GM23338 (cell line): ENCODE data around the gene PNP. TPM values are rescaled to one million over a fixed set of nuclear protein-coding genes. Genes with fewer than 3 reads are reported as not detected.
A peak's percentile ranks its signal among the peaks of the same experiment; 100 is the strongest.

Source experiments
- ATAC-seq: fragments of 200-7000 bp; cut with Tn5 transposase; 3 replicates; pipeline ENCODE4 v1.9.1; 2020
- DNase-seq: peaks from one replicate; pipeline ENCODE4 v3.0.0-alpha.2; 2015; ENCODE audit warnings: low spot score
- H2AFZ ChIP-seq: fragments of 200-600 bp; sonication (generic); 2 replicates; pipeline ENCODE4 v1.8.0; 2016; ENCODE audit warnings: antibody characterized with exemption, mild to moderate bottlenecking, moderate library complexity
- H3F3A ChIP-seq: fragments of 200-600 bp; sonication (generic); replicated peaks from 2 replicates; pipeline ENCODE4 v1.8.0; 2017; ENCODE audit warnings: antibody characterized with exemption, mixed run types, low read depth
- H3K27ac ChIP-seq: fragments of 200-600 bp; sonication (generic); 2 replicates; pipeline ENCODE4 v1.6.1; 2016; ENCODE audit warnings: low read depth
- H3K27me3 ChIP-seq: fragments of 200-600 bp; sonication (generic); 2 replicates; pipeline ENCODE4 v1.8.0; 2016; ENCODE audit warnings: mild to moderate bottlenecking, mixed run types, moderate library complexity; ENCODE audit not compliant: insufficient read depth
- H3K36me3 ChIP-seq: fragments of 200-600 bp; sonication (generic); 2 replicates; pipeline ENCODE4 v1.8.0; 2016; ENCODE audit warnings: mild to moderate bottlenecking; ENCODE audit not compliant: insufficient read depth
- H3K4me1 ChIP-seq: fragments of 200-600 bp; sonication (generic); 2 replicates; pipeline ENCODE4 v1.8.0; 2016; ENCODE audit warnings: mild to moderate bottlenecking, moderate library complexity; ENCODE audit not compliant: insufficient read depth
- H3K4me2 ChIP-seq: fragments of 200-600 bp; sonication (generic); 2 replicates; pipeline ENCODE4 v1.7.1; 2017; ENCODE audit warnings: mixed run types
- H3K4me3 ChIP-seq: fragments of 200-600 bp; sonication (generic); 2 replicates; pipeline ENCODE4 v1.6.1; 2016; ENCODE audit warnings: mixed run types
- H3K79me2 ChIP-seq: fragments of 200-600 bp; sonication (generic); replicated peaks from 2 replicates; pipeline ENCODE4 v1.8.0; 2017; ENCODE audit warnings: mild to moderate bottlenecking; ENCODE audit not compliant: insufficient read depth
- H3K9me2 ChIP-seq: fragments of 200-600 bp; sonication (generic); 2 replicates; pipeline ENCODE4 v1.8.0; 2017; ENCODE audit not compliant: insufficient read depth
- H4K20me1 ChIP-seq: fragments of 200-600 bp; sonication (generic); replicated peaks from 2 replicates; pipeline ENCODE4 v1.8.0; 2017; ENCODE audit warnings: mild to moderate bottlenecking; ENCODE audit not compliant: insufficient read depth
- H3K27ac Mint-ChIP-seq: 2 replicates; pipeline ENCODE4 v1.8.0; 2020; ENCODE audit warnings: inconsistent platforms, mild to moderate bottlenecking, moderate library complexity, mixed read lengths
- H3K27me3 Mint-ChIP-seq: 3 replicates; pipeline ENCODE4 v1.8.0; 2022; ENCODE audit warnings: low read depth, mild to moderate bottlenecking, moderate library complexity, mixed read lengths, inconsistent platforms; ENCODE audit not compliant: insufficient read depth, poor library complexity
- H3K36me3 Mint-ChIP-seq: 3 replicates; pipeline ENCODE4 v1.8.0; 2021; ENCODE audit warnings: low read depth, mild to moderate bottlenecking, inconsistent platforms, moderate library complexity, mixed read lengths
- H3K4me1 Mint-ChIP-seq: 3 replicates; pipeline ENCODE4 v1.8.0; 2020; ENCODE audit warnings: mild to moderate bottlenecking, inconsistent platforms, mixed read lengths
- H3K4me3 Mint-ChIP-seq: 3 replicates; pipeline ENCODE4 v1.8.0; 2021; ENCODE audit warnings: moderate library complexity, mild to moderate bottlenecking, inconsistent platforms, mixed read lengths
- H3K9me3 Mint-ChIP-seq: 3 replicates; pipeline ENCODE4 v1.8.0; 2020; ENCODE audit warnings: moderate library complexity, mild to moderate bottlenecking, inconsistent platforms, mixed read lengths
- CREB1 ChIP-seq: fragments of 250-450 bp; sonication (Bioruptor Pico); IDR thresholded peaks from 2 replicates; pipeline ENCODE4 v1.5.0; 2020; ENCODE audit warnings: low read depth, mild to moderate bottlenecking, moderate library complexity
- EZH2 ChIP-seq: fragments of 200-600 bp; sonication (generic); IDR thresholded peaks from one replicate; pipeline ENCODE4 v1.8.0; 2017; ENCODE audit warnings: antibody characterized with exemption, mild to moderate bottlenecking, low read depth; ENCODE audit not compliant: unreplicated experiment
- EZH2phosphoT487 ChIP-seq: fragments of 200-600 bp; sonication (generic); IDR thresholded peaks from one replicate; pipeline ENCODE4 v1.8.1; 2018; ENCODE audit warnings: antibody characterized with exemption; ENCODE audit not compliant: unreplicated experiment
- JUNB ChIP-seq: IDR thresholded peaks from one replicate; pipeline ENCODE4 v1.6.1; 2016; ENCODE audit warnings: antibody characterized with exemption; ENCODE audit not compliant: unreplicated experiment
- NANOG ChIP-seq: IDR thresholded peaks from 2 replicates; pipeline ENCODE4 v1.6.1; 2016; ENCODE audit warnings: antibody characterized with exemption, borderline replicate concordance
- POLR2AphosphoS5 ChIP-seq: IDR thresholded peaks from 2 replicates; pipeline ENCODE4 v1.6.1; 2016; ENCODE audit warnings: antibody characterized with exemption, low read depth
- STAT1 ChIP-seq: IDR thresholded peaks from one replicate; pipeline ENCODE4 v1.6.1; 2016; ENCODE audit warnings: antibody characterized with exemption; ENCODE audit not compliant: unreplicated experiment
- ZNF114 ChIP-seq: fragments of 250-450 bp; sonication (Bioruptor Pico); IDR thresholded peaks from 2 replicates; pipeline ENCODE4 v1.5.0; 2020; ENCODE audit warnings: mild to moderate bottlenecking, moderate library complexity
- ZNF331 ChIP-seq: fragments of 250-450 bp; sonication (Bioruptor Pico); IDR thresholded peaks from 2 replicates; pipeline ENCODE4 v1.5.0; 2020; ENCODE audit warnings: low read depth, mild to moderate bottlenecking, moderate library complexity
- ZNF462 ChIP-seq: fragments of 250-450 bp; sonication (Bioruptor Pico); IDR thresholded peaks from 2 replicates; pipeline ENCODE4 v1.5.0; 2020; ENCODE audit warnings: mild to moderate bottlenecking, moderate library complexity
- polyA plus RNA-seq: library from polyadenylated mRNA; unstranded; fragments of >200 nt; fragmentation: Nextera tagmentation; extraction: Ambion mirVana; gene quantifications from 2 replicates; pipeline ENCODE4 v1.2.1, GENCODE V29; 2016
- total RNA-seq: library from RNA; depleted of rRNA; stranded (reverse); fragments of >200 nt; shearing (Covaris generic); gene quantifications from 2 replicates; pipeline ENCODE4 v1.2.3, GENCODE V29; 2014
- TF ChIP-seq, protein P1 (sequence below): IDR thresholded peaks from 2 replicates; pipeline ENCODE4 v1.6.1; 2016; ENCODE audit warnings: antibody characterized with exemption
- TF ChIP-seq, protein P2 (sequence below), 2 experiments: fragments of 200-600 bp in 1 of 2; sonication (generic) in 1 of 2; conservative IDR thresholded peaks; 2 replicates each; pipeline versions ENCODE4 v1.5.1 to v1.6.1; 2016 to 2017; ENCODE audit warnings: antibody characterized with exemption in 2 of 2, low read depth in 2 of 2, mild to moderate bottlenecking in 2 of 2, moderate library complexity in 1 of 2
- TF ChIP-seq, protein P3 (sequence below): IDR thresholded peaks from one replicate; pipeline ENCODE4 v1.6.1; 2018; ENCODE audit warnings: antibody characterized with exemption; ENCODE audit not compliant: unreplicated experiment

Gene PNP
- total and polyA plus RNA-seq, 2 experiments from 2014 or later, result 60.7 to 102 TPM

- Histone ChIP-seq H3K9me2 (no peaks in the 10 kb centered on the region; the same call in 1 of the 2 replicates), H2AFZ (peak overlapping the region; percentile 8; the same call in 1 of the 2 replicates), H3K4me2 (no peak overlapping the region), H3K27me3 (no peaks in the 10 kb centered on the region), H4K20me1 (no peaks in the 10 kb centered on the region), H3F3A (no peaks in the 10 kb centered on the region), H3K4me1 (0 out of 2 replicates have a peak, but pooled peaks cover 11% of the 10 kb centered on the region), H3K36me3 (no peaks in the 10 kb centered on the region), H3K27ac (no peak overlapping the region; the same call in 1 of the 2 replicates), H3K4me3 (no peak overlapping the region), H3K79me2 (no peaks in the 10 kb centered on the region)
- Mint-ChIP-seq H3K4me1 (peaks cover 5% of the 10 kb centered on the region; the same call in 2 of the 3 replicates), H3K27ac (no peak overlapping the region), H3K9me3 (peaks cover 5% of the 10 kb centered on the region; the same call in 2 of the 3 replicates), H3K27me3 (no peaks in the 10 kb centered on the region), H3K36me3 (no peaks in the 10 kb centered on the region), H3K4me3 (no peak overlapping the region)
- TF ChIP-seq, protein P1, sequence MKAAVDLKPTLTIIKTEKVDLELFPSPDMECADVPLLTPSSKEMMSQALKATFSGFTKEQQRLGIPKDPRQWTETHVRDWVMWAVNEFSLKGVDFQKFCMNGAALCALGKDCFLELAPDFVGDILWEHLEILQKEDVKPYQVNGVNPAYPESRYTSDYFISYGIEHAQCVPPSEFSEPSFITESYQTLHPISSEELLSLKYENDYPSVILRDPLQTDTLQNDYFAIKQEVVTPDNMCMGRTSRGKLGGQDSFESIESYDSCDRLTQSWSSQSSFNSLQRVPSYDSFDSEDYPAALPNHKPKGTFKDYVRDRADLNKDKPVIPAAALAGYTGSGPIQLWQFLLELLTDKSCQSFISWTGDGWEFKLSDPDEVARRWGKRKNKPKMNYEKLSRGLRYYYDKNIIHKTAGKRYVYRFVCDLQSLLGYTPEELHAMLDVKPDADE, result no peak
- no peak for TF ChIP-seq ZNF462 (CRISPR knock-in tag)
- TF ChIP-seq EZH2, result no peak
- TF ChIP-seq STAT1, result no peak
- TF ChIP-seq ZNF114 (CRISPR knock-in tag), result no peak
- TF ChIP-seq NANOG, result no peak
- TF ChIP-seq, protein P2, sequence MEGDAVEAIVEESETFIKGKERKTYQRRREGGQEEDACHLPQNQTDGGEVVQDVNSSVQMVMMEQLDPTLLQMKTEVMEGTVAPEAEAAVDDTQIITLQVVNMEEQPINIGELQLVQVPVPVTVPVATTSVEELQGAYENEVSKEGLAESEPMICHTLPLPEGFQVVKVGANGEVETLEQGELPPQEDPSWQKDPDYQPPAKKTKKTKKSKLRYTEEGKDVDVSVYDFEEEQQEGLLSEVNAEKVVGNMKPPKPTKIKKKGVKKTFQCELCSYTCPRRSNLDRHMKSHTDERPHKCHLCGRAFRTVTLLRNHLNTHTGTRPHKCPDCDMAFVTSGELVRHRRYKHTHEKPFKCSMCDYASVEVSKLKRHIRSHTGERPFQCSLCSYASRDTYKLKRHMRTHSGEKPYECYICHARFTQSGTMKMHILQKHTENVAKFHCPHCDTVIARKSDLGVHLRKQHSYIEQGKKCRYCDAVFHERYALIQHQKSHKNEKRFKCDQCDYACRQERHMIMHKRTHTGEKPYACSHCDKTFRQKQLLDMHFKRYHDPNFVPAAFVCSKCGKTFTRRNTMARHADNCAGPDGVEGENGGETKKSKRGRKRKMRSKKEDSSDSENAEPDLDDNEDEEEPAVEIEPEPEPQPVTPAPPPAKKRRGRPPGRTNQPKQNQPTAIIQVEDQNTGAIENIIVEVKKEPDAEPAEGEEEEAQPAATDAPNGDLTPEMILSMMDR (conservative IDR thresholded peaks at IDR 0.05; ENCODE audit: low read depth in 2 of 2), result no peak
- TF ChIP-seq, protein P3, sequence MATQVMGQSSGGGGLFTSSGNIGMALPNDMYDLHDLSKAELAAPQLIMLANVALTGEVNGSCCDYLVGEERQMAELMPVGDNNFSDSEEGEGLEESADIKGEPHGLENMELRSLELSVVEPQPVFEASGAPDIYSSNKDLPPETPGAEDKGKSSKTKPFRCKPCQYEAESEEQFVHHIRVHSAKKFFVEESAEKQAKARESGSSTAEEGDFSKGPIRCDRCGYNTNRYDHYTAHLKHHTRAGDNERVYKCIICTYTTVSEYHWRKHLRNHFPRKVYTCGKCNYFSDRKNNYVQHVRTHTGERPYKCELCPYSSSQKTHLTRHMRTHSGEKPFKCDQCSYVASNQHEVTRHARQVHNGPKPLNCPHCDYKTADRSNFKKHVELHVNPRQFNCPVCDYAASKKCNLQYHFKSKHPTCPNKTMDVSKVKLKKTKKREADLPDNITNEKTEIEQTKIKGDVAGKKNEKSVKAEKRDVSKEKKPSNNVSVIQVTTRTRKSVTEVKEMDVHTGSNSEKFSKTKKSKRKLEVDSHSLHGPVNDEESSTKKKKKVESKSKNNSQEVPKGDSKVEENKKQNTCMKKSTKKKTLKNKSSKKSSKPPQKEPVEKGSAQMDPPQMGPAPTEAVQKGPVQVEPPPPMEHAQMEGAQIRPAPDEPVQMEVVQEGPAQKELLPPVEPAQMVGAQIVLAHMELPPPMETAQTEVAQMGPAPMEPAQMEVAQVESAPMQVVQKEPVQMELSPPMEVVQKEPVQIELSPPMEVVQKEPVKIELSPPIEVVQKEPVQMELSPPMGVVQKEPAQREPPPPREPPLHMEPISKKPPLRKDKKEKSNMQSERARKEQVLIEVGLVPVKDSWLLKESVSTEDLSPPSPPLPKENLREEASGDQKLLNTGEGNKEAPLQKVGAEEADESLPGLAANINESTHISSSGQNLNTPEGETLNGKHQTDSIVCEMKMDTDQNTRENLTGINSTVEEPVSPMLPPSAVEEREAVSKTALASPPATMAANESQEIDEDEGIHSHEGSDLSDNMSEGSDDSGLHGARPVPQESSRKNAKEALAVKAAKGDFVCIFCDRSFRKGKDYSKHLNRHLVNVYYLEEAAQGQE, result no peak
- TF ChIP-seq JUNB, result no peak
- TF ChIP-seq ZNF331 (CRISPR knock-in tag), result no peak
- no peak for TF ChIP-seq POLR2AphosphoS5
- no peak for TF ChIP-seq CREB1 (CRISPR knock-in tag)
- TF ChIP-seq EZH2phosphoT487, result no peak
- ATAC-seq (no peak), DNase-seq (no peak)
Observed at GRCh38 chr14:20516921-20517320, 47.7 kb downstream of the PNP start.
